GM12891 (cell line): ENCODE results near the gene WBP4. TPM values are rescaled to one million over a fixed set of nuclear protein-coding genes. Genes with fewer than 3 reads are reported as not detected.

Experiments
- DNase-seq: peaks from one replicate; pipeline ENCODE4 v3.0.0; 2011; ENCODE audit warnings: low spot score; ENCODE audit not compliant: insufficient read length
- FAIRE-seq: peaks from 2 replicates; lab custom pipeline; 2011; peaks lifted over from hg19 to GRCh38; lab: Jason Lieb, UNC
- PAX5 ChIP-seq: IDR thresholded peaks from 2 replicates; pipeline ENCODE4 v1.6.1; 2011; ENCODE audit warnings: low read length, moderate library complexity, mild to moderate bottlenecking; ENCODE audit not compliant: insufficient read depth, severe bottlenecking
- POLR2A ChIP-seq: IDR thresholded peaks from 2 replicates; pipeline ENCODE4 v1.6.1; 2011; ENCODE audit warnings: low read depth, low read length, control low read depth
- POLR2AphosphoS5 ChIP-seq: IDR thresholded peaks from 2 replicates; pipeline ENCODE4 v1.6.1; 2011; ENCODE audit warnings: low read depth, low read length, control low read depth
- POU2F2 ChIP-seq: IDR thresholded peaks from 2 replicates; pipeline ENCODE4 v1.6.1; 2011; ENCODE audit warnings: low read depth, mild to moderate bottlenecking, control low read depth, low read length, moderate library complexity
- SPI1 ChIP-seq: IDR thresholded peaks from 2 replicates; pipeline ENCODE4 v1.6.1; 2011; ENCODE audit warnings: low read depth, low read length, control low read depth
- TAF1 ChIP-seq: IDR thresholded peaks from 2 replicates; pipeline ENCODE4 v1.6.1; 2011; ENCODE audit warnings: low read depth, low read length, control low read depth
- polyA plus RNA-seq: library from polyadenylated mRNA; unstranded; fragments of >200 nt; gene quantifications from one replicate; pipeline ENCODE4 v1.2.1, GENCODE V29; 2012; ENCODE audit warnings: low read depth, missing spikeins, inconsistent platforms; ENCODE audit not compliant: missing spikeins

WBP4 gene
- polyA plus RNA-seq = 12.1 TPM

DNA sequence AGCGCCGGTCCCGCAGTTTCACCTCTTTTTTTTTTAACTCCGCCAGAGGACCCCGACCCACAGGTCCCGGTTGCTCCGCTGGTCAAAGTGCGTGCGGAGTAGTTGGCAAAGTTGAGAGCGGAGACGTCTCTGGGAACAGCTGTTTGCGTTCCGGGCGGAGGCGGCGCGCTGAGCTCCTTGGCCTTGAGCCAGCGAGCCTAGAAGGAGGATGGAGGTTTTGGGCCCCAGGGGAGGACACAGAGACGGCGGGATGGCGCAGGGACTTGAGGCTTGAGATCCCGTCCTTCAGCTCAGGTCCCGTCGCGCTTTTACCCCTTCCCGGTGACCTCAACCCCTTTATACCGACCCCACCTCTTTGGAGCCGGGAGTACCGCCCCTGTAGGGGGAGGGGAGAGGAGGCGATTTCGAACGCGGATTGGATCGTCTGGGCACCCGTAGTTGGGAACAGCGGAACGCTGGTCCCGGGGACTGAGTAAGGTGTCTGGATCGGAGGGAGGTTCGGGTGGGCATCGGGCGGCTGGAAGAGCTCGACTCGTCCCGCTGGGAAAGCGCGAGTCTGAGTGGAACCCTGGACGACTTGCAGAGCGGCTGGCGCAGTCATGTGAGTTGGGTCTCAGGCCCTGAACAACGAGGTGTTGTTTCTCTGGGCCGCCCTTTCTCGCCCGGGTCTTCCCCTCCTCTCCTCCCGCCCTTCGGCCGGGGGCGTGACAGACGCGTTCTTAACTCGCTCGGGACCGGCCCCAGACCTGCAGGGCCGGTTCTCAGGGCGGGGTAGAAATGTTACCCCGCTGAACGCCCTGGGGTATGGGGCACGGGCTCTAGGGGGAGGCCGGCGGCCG is at the start of gene WBP4:
WBP4 (plus strand) TSS at position 435 of the 839 bp plus-strand sequence; CDS start at position 600, 165 bp downstream.
- TF ChIP-seq TAF1 (no peak), POLR2AphosphoS5 (peak; percentile 77; the same call in 1 of the 2 replicates), POLR2A (peak; percentile 82), SPI1 (no peak)
- DNase-seq (peak; percentile 75), FAIRE-seq (peak; percentile 96)

GRCh38 chr13:41012536-41012935 is 48.8 kb upstream of the WBP4 start:
- FAIRE-seq = no peak
- TF ChIP-seq PAX5 (no peak), POU2F2 (no peak), POLR2AphosphoS5 (no peak), POLR2A (no peak), SPI1 (no peak), TAF1 (no peak)
- no peak for DNase-seq

- DNase-seq = no peak
- no peak for FAIRE-seq
- TF ChIP-seq POU2F2 (no peak), TAF1 (no peak), POLR2A (no peak), SPI1 (no peak), PAX5 (no peak), POLR2AphosphoS5 (no peak)
Measured at GRCh38 chr13:41013835-41014234, 47.5 kb upstream of the WBP4 start.

- no peak for TF ChIP-seq SPI1
- no peak for TF ChIP-seq PAX5
- no peak for TF ChIP-seq POU2F2
- no peak for TF ChIP-seq POLR2A
- no peak for TF ChIP-seq POLR2AphosphoS5
- no peak for TF ChIP-seq TAF1
- DNase-seq = no peak
Measured at GRCh38 chr13:41015920-41016319, 45.4 kb upstream of the WBP4 start.

GRCh38 chr13:41017159-41017558 is 44.1 kb upstream of the WBP4 start:
- TF ChIP-seq PAX5 (no peak), TAF1 (no peak), POLR2A (no peak)
- peak; percentile 5 for FAIRE-seq
- no peak for DNase-seq

More at GRCh38 chr13:41015920-41016319, 45.4 kb upstream of the WBP4 start:
- peak; percentile 23 for FAIRE-seq

DNA sequence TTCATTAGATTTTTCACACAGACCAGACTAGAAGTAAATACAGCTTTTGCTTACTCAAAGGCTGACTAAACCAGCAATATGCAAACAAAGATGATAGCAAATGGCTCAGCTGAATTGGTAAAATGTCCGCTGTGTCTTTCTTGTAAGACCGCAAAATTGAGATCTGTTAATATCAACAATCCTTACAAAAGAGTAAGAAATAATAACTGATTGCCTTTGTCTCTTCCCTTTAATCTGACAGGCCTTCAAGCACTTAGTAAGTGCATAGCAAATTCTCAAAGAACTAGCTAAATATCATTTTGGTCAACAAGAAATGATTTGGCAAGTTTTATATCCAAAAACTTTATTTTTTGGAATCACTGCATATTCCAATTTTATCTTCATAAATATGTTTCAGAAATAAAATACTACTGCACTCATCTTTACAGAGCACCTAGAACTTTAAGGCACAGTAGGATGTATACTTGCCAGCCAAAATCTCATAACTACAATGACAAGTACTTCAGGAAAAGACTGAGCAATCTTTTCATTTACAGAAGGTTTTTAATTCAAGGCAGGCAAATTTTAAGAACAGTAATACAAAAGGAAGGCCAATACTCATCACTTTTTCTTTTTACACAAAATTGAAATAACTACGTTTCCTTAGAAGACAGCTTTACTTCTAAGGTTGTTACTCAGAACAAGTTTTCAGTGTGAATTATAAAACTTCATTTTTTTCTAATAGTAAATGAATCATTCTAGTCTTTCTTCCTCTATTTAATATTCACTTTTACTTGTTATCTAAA is 43.3 kb upstream of the WBP4 start:
- no peak for FAIRE-seq
- TF ChIP-seq POLR2AphosphoS5 (no peak), POLR2A (no peak), PAX5 (no peak), SPI1 (no peak), TAF1 (no peak), POU2F2 (no peak)
- DNase-seq = no peak

DNA sequence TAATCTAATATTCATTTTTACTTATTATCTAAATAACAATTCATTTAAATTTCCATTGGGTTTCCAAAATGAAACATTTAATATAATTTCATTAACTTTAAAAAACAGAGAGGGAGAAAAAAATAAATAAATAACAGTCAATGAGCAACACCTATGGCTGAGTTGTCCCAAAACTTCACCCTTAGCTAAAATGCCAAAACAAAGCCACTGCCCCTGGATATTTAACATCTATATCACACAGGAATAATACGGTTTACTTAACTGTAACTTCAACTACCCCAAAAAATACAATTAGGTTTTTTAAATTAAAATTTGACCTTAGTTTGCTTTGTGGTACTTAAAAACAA is 42.7 kb upstream of the WBP4 start:
- TF ChIP-seq SPI1 = no peak
- TF ChIP-seq POLR2A = no peak
- no peak for TF ChIP-seq TAF1
- TF ChIP-seq PAX5 = no peak
- TF ChIP-seq POLR2AphosphoS5 = no peak
- no peak for TF ChIP-seq POU2F2
- DNase-seq = no peak
- no peak for FAIRE-seq

GRCh38 chr13:41019011-41019487 is 42.3 kb upstream of the WBP4 start, which contains the start of gene ELF1:
Gene ELF1 (minus strand): TSS chr13:41019316. CDS start chr13:40982054, 37,262 bp downstream.
- TF ChIP-seq POU2F2 = peak; percentile 91
- peak; percentile 76 for TF ChIP-seq POLR2A
- peak; percentile 100 for TF ChIP-seq SPI1
- peak; percentile 81; the same call in 1 of the 2 replicates for TF ChIP-seq POLR2AphosphoS5
- TF ChIP-seq TAF1 = peak; percentile 84
- TF ChIP-seq PAX5 = no peak
- DNase-seq = peak; percentile 25
- peak; percentile 93 for FAIRE-seq
